ENCODE results near the gene MRPL17.

MRPL17 gene

DNA sequence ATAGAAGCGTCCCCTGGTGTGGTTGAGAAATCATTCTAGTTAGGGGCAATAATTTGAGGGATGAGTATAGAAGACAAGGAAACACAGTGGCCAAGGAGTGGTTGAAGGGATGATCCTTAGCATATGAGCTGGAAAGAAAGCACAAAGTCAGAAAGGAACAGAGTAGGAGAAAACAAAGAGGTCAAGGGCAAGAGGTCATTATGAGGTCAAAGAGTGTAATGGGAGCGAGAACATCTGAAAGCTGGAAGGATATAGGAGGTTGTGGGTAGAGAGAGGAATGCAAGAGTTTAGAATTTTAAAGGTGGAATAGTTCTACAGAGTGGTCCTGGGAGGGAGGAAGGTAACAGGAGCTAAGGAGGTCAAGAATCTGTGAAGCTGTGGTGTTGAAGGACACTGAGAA is 29.5 kb downstream of the MRPL17 start:
- no peak for DNase-seq

GRCh38 chr11:6653097-6653496 is 30.0 kb downstream of the MRPL17 start:
- DNase-seq = no peak

DNA sequence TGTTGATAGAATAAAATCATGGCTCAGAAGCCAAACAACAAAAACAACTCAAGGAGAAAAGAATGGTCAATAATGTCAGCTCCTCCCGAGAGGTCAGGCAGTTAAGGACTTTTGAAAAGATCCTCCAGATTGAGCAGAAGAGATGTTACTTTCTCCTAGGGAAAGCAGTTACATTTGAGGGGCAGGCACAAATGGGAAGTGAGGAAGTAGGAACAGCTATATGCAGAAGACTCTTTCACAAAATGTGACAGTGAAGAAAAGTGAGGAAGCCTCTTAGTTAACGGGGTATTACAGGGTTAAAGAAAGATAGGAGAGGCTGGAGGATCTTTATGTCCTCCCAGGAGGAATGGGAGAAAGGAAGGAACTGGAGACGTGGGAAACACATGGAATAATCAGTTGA is 31.0 kb downstream of the MRPL17 start:
- DNase-seq = no peak

DNA sequence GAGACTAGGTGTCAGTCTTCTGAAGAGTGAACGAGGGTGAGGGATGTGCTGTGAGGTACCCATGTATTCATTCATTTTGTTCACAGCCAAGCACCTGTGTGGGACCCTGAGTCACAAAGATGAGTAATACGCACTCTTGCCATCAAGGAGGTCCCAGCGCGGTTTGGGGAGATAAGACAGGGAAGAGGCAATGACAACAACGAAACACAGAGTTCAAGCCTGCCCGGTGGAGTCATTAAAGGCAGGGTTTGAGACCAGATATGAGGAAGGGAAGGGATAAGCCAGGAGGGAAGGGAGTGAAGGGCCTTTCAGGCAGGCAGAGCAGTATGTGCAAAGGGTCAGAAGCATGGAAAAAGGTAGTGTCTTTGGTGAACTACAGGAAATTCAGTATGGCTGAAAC is 32.2 kb downstream of the MRPL17 start:
- DNase-seq = no peak

DNA sequence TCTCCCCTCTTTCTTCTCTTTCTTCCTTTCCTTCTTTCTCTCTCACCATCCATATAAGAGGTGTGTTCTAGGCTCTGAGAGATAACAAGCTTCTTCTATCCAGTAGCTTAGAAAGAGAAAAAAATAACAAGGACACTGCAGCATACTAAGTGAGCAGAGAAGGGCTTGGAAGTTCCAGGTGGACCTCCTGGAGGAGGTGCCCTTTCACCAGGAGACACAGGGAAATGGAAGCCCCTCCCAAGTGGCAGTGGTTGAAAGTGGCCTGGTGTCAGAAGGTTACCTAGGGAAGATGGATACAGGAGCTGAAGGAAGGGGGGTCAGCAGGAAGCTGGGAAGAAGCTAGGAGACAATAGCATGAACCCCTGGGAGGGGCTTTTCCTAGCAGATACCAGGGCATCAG is 33.0 kb downstream of the MRPL17 start:
- DNase-seq = no peak

GRCh38 chr11:6648501-6648900 is 34.6 kb downstream of the MRPL17 start:
- DNase-seq = no peak

- no peak for DNase-seq
Observed at GRCh38 chr11:6647836-6648235, 35.3 kb downstream of the MRPL17 start.

DNA sequence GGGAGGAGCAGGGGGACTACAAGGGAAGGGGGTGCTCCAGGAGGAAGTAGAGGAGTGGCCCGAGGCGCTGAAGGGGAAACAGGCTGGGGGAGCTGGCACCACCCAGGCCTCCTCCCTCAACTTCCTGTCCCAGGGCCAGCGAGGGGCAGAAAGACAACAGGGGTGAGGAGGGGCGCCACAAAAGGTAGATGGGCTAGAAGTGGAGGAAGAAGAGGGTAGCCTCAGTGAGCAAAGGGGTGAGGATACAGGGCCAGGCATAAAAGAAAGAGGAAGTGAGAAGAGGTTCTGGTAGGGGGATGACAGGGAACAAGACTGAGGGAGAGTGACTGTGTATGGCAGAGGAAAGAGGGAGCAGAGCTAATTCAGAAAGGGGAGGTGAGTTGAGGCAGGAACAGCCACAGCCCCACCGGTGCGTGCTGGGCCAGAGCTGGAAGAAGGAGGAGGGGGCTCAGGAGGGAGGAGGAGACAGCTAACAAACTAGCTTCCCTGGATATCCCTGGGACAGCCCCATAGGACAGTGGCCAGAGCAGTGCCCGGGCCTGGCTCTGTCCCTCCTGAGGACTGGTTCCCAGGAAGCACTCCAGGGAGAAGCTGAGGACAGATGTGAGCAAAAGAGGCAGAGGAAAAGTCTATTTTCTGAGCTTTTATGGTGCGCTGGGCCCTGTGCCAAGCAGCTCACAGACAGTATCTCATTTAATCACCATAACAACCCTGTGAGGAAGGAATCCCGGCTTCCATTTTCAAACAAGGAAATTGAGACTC is 36.0 kb downstream of the MRPL17 start:
- DNase-seq = no peak

DNA sequence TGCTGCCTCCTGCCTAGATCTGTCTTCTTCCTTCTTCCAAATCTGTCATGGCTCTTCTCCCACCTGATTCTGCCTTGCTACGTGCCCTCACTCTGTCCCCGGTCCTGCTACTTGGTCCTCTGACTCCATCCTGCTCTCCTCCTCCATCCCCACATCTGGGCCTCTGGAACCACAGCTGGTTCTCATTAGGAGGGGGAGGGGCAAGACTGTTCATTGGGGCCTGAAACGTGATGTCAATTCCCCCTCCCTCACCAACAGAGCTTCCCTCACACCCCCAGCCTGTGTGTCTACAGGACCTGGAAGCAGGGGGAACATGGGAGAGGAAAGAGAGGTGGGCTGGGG is 36.6 kb downstream of the MRPL17 start:
- DNase-seq = no peak

DNA sequence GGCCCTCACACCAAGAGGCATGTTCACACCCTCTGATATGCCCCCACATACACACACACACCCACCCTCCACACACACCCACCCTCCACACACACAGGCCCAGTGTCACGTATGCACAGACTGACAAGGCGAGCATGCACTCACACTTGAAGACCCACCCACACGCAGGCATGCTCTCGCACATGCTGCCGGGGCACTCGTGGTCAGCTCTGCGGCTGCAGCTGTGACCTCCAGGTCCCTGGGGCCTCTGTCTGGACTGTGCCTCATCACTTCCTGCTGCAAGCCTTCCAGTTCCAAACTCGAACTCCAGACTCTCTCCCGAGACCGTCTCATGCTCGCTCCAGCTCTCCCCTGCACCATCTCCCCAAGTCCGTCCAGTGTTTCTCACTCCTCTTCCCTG is 37.1 kb downstream of the MRPL17 start:
- no peak for DNase-seq

DNA sequence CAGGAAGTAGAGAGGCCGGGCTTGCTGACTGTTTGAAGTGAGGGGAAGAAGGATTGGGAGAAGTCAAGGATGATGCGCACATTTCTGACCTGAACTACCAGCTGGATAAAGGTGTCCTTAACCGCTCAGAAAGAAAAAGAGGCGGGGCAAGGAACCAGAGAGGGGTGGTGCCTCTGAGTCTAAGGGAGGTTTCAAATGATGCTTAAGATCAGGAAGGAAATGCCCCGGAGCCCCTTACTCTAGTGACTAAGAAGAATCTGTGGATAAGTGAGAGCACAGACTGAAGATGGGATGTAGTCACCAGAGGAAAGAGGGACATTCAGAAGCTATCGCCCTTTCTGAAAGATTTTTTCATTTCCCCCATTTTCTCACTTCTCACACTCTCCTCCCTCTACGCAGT is 40.2 kb downstream of the MRPL17 start:
- DNase-seq = no peak

- DNase-seq = no peak
Observed at GRCh38 chr11:6640985-6641701, 42.0 kb downstream of the MRPL17 start.

GRCh38 chr11:6640036-6640984 is 42.8 kb downstream of the MRPL17 start:
- DNase-seq = no peak

GRCh38 chr11:6638429-6638828 is 44.7 kb downstream of the MRPL17 start:
- DNase-seq = no peak

DNA sequence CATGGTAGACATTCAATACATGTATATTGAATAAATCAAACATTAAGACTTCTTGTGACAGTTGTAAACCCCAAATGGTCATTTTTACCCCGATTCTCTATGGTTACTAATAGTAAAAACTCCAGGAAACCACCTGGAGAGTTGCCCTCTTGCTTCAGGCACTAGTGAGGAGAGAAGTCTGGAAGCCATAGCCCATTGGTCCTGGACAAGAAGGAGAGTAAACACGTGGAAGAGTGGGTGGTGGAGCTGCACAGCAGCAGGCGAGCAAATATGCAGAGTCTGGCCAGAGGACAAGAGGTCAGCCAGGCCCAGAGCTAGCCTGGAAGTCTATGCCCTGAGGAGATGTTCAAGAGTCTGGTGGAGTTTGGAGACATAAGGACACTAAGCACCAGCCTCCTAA is 45.3 kb downstream of the MRPL17 start:
- DNase-seq = no peak

GRCh38 chr11:6636480-6636879 is 46.7 kb downstream of the MRPL17 start:
- no peak for DNase-seq

GRCh38 chr11:6635082-6635932 is 47.8 kb downstream of the MRPL17 start:
- DNase-seq = no peak

DNA sequence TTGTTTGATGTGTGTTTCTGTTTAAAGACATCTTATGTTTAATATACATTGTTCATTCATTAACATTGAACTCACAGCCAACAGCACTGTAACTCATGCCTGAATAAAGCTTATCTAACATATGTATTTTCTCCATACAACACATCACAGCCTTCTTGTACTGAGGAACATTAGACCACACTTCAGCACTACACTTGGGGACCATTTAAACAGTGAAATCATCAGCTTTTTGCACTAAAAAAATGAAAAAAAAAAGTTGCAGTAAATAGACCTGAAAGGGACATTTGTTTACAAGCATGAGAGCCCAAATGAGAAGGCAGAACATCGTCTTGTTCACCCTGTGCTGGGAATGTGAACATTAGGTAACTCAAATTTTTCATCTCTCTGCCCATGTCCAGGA is 48.6 kb downstream of the MRPL17 start:
- no peak for DNase-seq

DNA sequence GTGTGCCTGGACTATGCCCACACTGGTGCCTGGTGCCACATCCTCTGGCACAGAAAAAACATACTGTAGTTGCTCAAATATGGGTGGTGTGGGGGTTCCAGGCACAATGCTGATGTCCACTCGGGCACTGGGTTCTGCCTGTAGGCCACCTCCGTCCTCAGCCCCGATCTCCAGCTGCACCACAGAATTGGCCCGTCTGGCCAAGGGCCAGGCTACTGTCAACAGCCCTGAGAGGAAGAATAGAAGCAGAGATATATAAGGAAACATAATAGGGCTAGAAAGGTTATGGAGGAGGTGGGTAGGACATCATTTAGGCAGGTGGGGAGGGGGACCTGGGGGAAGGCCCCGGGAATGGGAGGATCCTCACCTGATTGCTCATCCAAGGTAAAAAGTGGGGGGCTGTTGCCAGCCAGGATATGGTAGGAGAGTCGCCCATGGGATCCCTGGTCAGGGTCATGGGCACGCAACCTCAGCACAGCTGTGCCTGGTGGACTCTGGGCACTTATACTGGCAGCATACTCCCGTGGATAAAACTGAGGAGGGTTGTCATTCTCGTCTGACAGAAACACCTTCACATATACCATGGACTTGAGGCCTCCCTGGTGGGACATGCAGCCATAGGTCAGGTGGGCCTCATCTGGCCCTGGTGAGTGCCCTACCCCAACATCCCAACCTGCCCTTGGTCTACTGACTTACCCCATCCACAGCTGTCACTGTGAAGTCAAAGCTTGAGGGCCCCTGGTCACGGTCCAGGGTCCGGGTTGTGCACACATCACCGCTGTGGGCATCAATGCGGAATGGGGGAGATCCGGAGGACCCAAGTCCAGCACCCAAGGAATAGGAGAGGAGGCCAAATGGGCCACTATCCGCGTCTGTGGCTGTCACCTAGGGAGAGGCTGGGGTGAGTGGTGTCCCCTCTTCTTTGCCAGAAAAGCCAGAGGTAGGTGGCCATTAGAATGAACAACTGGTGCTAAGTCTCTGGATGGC is 49.4 kb downstream of the MRPL17 start:
- no peak for DNase-seq

- DNase-seq = no peak
Observed at GRCh38 chr11:6632116-6633073, 50.7 kb downstream of the MRPL17 start.
